GM12875 (cell line): Measurements from ENCODE around the gene GINS3.

Experiments
- H3K4me3 ChIP-seq: one replicate; pipeline ENCODE4 v1.5.1; 2011; ENCODE audit warnings: low read depth, low read length, control low read depth
- TF ChIP-seq, protein P1 (sequence below): IDR thresholded peaks from 2 replicates; pipeline ENCODE4 v1.5.1; 2011; ENCODE audit warnings: low read depth, mild to moderate bottlenecking, control low read depth, inconsistent platforms, low read length, moderate library complexity, borderline replicate concordance; ENCODE audit not compliant: insufficient read depth

Gene GINS3

DNA sequence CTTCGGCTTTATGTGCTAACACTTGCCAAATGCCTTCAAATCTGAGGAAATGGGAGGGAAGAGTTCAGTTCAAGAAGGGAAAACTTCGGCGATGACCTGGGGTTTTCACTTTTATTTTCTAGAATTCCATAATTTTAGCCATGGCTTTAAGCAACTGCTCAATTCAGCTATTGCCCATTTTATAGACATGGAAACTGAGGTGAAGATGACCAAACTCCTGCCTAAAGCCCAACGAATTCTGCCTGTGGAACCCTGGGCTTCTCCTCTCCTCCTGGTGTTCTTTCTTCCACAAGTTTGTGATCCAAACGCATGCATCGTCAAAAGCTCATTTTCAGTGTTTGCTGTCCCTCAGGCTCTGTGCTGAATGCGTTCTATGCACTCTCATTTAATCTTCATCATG, 58.3 kb downstream of the GINS3 start:
- no peak overlapping the region for H3K4me3 ChIP-seq
- TF ChIP-seq, protein P1, sequence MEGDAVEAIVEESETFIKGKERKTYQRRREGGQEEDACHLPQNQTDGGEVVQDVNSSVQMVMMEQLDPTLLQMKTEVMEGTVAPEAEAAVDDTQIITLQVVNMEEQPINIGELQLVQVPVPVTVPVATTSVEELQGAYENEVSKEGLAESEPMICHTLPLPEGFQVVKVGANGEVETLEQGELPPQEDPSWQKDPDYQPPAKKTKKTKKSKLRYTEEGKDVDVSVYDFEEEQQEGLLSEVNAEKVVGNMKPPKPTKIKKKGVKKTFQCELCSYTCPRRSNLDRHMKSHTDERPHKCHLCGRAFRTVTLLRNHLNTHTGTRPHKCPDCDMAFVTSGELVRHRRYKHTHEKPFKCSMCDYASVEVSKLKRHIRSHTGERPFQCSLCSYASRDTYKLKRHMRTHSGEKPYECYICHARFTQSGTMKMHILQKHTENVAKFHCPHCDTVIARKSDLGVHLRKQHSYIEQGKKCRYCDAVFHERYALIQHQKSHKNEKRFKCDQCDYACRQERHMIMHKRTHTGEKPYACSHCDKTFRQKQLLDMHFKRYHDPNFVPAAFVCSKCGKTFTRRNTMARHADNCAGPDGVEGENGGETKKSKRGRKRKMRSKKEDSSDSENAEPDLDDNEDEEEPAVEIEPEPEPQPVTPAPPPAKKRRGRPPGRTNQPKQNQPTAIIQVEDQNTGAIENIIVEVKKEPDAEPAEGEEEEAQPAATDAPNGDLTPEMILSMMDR, result no peak

DNA sequence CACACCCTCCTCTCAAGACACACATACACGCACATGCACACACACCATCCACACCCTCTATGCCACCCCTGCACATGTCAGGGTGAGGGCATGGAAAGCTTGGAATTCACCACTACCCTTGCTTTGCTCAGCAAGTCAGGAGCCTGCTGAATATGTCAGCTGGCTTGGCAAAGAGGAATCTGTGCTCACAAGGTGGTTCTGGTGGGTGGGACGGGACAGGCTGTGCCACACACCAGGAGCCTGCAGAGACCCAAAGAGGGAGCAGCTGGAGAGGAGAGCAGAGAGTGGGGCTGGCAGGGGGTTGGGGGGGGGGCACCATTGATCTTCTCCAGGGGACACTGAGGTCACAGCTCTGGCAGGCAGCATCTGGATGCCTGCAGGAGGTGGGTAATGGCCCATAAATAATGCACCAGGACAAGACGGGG, 59.0 kb downstream of the GINS3 start:
- TF ChIP-seq, protein P1, result no peak
- H3K4me3 ChIP-seq, result no peak overlapping the region

DNA sequence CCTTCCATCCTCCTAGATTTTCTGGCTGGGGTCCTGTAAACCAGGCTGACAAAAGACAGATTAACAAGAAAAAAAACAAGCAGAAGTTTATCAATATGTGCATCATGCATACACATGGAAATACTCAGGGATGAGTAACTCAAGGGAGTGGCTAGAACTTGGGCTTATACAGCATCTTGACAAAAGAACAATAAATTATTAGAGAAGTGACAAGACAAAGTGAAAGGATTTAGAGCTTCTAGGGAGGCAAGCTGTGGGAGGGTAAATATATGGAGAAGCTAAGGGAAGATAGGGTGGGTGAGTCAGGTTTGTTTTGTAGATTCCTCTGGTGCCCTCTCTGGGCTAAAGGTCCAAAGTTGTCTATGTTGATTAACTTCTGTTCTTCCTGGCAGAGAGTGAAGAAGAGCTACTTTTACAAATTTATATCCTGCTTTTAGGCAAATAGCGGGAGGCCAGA, 59.7 kb downstream of the GINS3 start:
- H3K4me3 ChIP-seq, result no peak overlapping the region
- TF ChIP-seq, protein P1, result no peak

DNA sequence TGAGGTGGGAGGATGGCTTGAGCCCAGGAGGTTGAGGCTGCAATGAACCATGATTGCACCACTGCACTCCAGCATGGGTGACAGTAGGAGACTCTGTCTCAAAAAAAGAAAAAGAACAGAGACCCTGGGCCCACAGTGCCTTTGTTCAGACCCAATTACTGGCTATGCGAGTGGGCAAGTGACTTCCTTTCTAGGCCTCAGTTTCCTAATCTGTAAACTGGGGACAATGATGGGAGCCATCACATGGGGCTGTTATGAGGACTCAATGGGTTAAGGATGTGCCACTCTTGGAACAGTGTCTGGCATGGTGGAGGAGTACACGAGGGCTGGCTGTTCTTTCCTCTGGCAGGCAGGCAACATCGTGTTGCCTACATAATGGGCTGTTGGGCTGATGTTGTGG, 60.4 kb downstream of the GINS3 start:
- TF ChIP-seq, protein P1, result no peak
- no peak overlapping the region for H3K4me3 ChIP-seq

DNA sequence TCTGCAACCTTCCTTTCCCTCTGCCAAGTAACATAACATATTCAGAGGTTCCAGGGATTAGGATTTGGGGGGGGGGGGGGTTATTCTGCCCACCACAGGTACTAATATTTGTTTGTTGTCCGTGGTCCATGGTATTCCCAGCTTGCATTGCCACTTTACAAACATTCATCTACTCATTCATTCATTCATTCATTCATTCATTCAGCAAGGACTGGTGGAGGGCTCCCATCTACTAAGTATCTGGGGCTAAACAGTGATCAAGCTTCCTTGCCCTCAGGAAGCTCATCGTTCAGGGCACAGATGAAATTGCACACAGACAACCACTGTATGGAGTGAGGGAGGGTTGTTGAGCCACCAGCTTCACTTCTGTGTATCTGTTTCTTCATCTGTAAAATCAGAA, 61.9 kb downstream of the GINS3 start:
- TF ChIP-seq, protein P1, result no peak
- H3K4me3 ChIP-seq, result no peak overlapping the region

DNA sequence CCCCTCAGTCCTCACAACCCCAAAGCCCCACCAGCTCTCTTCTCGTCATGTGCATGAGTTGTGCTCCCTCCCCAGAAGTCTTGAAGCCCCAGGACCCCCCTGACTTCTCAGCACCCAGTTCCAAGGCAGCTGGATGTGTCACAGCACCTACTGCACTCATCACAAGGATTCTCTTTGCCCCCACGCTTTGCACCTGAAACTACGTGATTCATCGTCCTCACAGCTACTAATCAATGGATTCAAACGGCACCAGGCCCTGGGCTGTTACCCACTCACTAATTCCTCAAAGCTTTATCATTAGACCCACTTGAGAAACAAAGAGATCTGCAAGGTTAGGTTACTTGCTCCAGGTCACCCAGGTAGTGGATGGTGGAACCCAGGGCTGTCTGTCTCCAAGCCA, 62.6 kb downstream of the GINS3 start:
- TF ChIP-seq, protein P1, result no peak
- H3K4me3 ChIP-seq, result no peak overlapping the region
